Gastroesophageal sphincter (tissue), 3 donors: Measurements from ENCODE around the gene MBNL3.

Source experiments
- EP300 ChIP-seq: sonication (generic); formaldehyde crosslinking; IDR thresholded peaks from one replicate; pipeline ENCODE4 v1.6.1; 2017; ENCODE audit warnings: antibody characterized with exemption, mild to moderate bottlenecking
- TF ChIP-seq, protein P1 (sequence below), 4 experiments: fragments of 200-600 bp in 2 of 4; fragments of 450-650 bp in 2 of 4; sonication (generic) in 1 of 4; IDR thresholded peaks; one replicate each; pipeline ENCODE4 v1.5.1; 2017 to 2019; ENCODE audit warnings: antibody characterized with exemption in 4 of 4, mild to moderate bottlenecking in 2 of 4, moderate library complexity in 2 of 4

DNA sequence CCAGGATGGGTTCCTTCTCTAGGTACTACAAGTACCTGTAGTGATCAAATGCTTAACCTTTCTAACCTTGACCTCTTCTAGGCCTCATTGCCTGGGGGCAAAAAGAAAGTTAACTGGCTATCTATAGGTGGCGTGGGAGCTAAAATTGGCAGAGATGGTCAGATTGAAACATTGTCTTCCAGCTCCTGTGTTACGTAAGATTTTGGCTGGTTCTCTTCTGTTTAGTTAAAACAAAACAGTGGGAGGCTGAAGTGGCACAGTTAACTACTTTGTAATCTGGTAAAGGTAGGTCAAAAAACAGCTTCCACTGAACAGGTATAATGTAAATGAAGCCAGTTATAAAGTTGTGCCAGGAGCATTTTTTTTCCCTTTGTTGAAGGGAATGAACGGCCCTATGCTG lies 115.2 kb downstream of the MBNL3 start:
- TF ChIP-seq EP300: no peak
- TF ChIP-seq, protein P1, sequence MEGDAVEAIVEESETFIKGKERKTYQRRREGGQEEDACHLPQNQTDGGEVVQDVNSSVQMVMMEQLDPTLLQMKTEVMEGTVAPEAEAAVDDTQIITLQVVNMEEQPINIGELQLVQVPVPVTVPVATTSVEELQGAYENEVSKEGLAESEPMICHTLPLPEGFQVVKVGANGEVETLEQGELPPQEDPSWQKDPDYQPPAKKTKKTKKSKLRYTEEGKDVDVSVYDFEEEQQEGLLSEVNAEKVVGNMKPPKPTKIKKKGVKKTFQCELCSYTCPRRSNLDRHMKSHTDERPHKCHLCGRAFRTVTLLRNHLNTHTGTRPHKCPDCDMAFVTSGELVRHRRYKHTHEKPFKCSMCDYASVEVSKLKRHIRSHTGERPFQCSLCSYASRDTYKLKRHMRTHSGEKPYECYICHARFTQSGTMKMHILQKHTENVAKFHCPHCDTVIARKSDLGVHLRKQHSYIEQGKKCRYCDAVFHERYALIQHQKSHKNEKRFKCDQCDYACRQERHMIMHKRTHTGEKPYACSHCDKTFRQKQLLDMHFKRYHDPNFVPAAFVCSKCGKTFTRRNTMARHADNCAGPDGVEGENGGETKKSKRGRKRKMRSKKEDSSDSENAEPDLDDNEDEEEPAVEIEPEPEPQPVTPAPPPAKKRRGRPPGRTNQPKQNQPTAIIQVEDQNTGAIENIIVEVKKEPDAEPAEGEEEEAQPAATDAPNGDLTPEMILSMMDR (IDR thresholded peaks at IDR 0.05): no peak
